ENCODE data around the gene DOP1A. TPM values are rescaled to one million over a fixed set of nuclear protein-coding genes. Genes with fewer than 3 reads are reported as not detected.

The DOP1A gene
- total and polyA plus RNA-seq, 4 donors, result 3.5 to 32.0 (median 9.6) TPM

- Histone ChIP-seq H3K4me3 (ENCODE audit: low read depth in 1 of 3, low read length in 3 of 3) (no peak overlapping the region), H3K27ac (ENCODE audit: low read depth in 1 of 2, low read length in 2 of 2) (no peak overlapping the region), H3K36me3 (ENCODE audit: control insufficient read depth in 4 of 4, insufficient read depth in 3 of 4, low read depth in 1 of 4, low read length in 3 of 4) (peaks cover 6 to 67% (median 47%) of the 10 kb centered on the region in 4 donors), H3K27me3 (ENCODE audit: control insufficient read depth in 4 of 4, insufficient read depth in 4 of 4, low read length in 3 of 4) (no peaks in the 10 kb centered on the region), H3K9me3 (ENCODE audit: control insufficient read depth in 4 of 4, low read length in 3 of 4) (no peaks in the 10 kb centered on the region), H3K4me1 (ENCODE audit: control insufficient read depth in 4 of 4, insufficient read depth in 4 of 4, low read length in 3 of 4) (no peaks in the 10 kb centered on the region), H3K9ac (ENCODE audit: low read depth in 1 of 2, low read length in 2 of 2) (no peak overlapping the region)
- no peak for DNase-seq (ENCODE audit: low spot score)
- TF ChIP-seq NR2F2 (IDR thresholded peaks at IDR 0.05) (no peak), RAD21 (IDR thresholded peaks at IDR 0.05) (no peak)
- TF ChIP-seq, protein P1, sequence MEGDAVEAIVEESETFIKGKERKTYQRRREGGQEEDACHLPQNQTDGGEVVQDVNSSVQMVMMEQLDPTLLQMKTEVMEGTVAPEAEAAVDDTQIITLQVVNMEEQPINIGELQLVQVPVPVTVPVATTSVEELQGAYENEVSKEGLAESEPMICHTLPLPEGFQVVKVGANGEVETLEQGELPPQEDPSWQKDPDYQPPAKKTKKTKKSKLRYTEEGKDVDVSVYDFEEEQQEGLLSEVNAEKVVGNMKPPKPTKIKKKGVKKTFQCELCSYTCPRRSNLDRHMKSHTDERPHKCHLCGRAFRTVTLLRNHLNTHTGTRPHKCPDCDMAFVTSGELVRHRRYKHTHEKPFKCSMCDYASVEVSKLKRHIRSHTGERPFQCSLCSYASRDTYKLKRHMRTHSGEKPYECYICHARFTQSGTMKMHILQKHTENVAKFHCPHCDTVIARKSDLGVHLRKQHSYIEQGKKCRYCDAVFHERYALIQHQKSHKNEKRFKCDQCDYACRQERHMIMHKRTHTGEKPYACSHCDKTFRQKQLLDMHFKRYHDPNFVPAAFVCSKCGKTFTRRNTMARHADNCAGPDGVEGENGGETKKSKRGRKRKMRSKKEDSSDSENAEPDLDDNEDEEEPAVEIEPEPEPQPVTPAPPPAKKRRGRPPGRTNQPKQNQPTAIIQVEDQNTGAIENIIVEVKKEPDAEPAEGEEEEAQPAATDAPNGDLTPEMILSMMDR (IDR thresholded peaks at IDR 0.05; ENCODE audit: low read depth, low read length, missing input control), result no peak
Measured at GRCh38 chr6:83180426-83180950, 113.0 kb downstream of the DOP1A start.

GRCh38 chr6:83182114-83182513 lies 114.6 kb downstream of the DOP1A start:
- Histone ChIP-seq H3K4me1 (ENCODE audit: control insufficient read depth in 4 of 4, insufficient read depth in 4 of 4, low read length in 3 of 4) (no peaks in the 10 kb centered on the region), H3K27me3 (ENCODE audit: control insufficient read depth in 4 of 4, insufficient read depth in 4 of 4, low read length in 3 of 4) (no peaks in the 10 kb centered on the region), H3K27ac (ENCODE audit: low read depth in 1 of 2, low read length in 2 of 2) (no peak overlapping the region), H3K4me3 (ENCODE audit: low read depth in 1 of 3, low read length in 3 of 3) (no peak overlapping the region), H3K36me3 (ENCODE audit: control insufficient read depth in 4 of 4, insufficient read depth in 3 of 4, low read depth in 1 of 4, low read length in 3 of 4) (peaks cover 8 to 66% (median 44%) of the 10 kb centered on the region in 4 donors), H3K9ac (ENCODE audit: low read depth in 1 of 2, low read length in 2 of 2) (no peak overlapping the region), H3K9me3 (ENCODE audit: control insufficient read depth in 4 of 4, low read length in 3 of 4) (no peaks in the 10 kb centered on the region)
- 93% methylated on average over 1 of the region's 1 CpG for WGBS
- no peak for DNase-seq (ENCODE audit: low spot score)
- no peak for TF ChIP-seq RXRA (IDR thresholded peaks at IDR 0.05)
- TF ChIP-seq JUND (IDR thresholded peaks at IDR 0.05), result no peak
- no peak for TF ChIP-seq ATF3 (IDR thresholded peaks at IDR 0.05)
- TF ChIP-seq GABPA (IDR thresholded peaks at IDR 0.05 in 1 of 2, conservative IDR thresholded peaks at IDR 0.05 in 1 of 2), result no peak
- no peak for TF ChIP-seq SP1 (IDR thresholded peaks at IDR 0.05)
- TF ChIP-seq HNF4G (IDR thresholded peaks at IDR 0.05), result no peak
- no peak for TF ChIP-seq EGR1 (IDR thresholded peaks at IDR 0.05; ENCODE audit: low read depth in 2 of 2)
- TF ChIP-seq REST (IDR thresholded peaks at IDR 0.05), result no peak
- TF ChIP-seq, protein P1 (IDR thresholded peaks at IDR 0.05; ENCODE audit: low read depth, low read length, missing input control), result no peak
- TF ChIP-seq FOXA2 (IDR thresholded peaks at IDR 0.05), result no peak
- no peak for TF ChIP-seq HNF4A (conservative IDR thresholded peaks at IDR 0.05)
- no peak for TF ChIP-seq NR2F2 (IDR thresholded peaks at IDR 0.05)
- TF ChIP-seq RAD21 (IDR thresholded peaks at IDR 0.05), result no peak
- no peak for TF ChIP-seq TAF1 (conservative IDR thresholded peaks at IDR 0.05)
